ENCODE measurements around the gene AGPS. TPM values are rescaled to one million over a fixed set of nuclear protein-coding genes. Genes with fewer than 3 reads are reported as not detected.
A peak's percentile ranks its signal among the peaks of the same experiment; 100 is the strongest.
"Not testable (repeated sequence)": the region's sequence is repeated elsewhere in the genome, so short reads cannot be mapped to it uniquely, and the experiment has no call there.

The AGPS gene
- total and polyA plus RNA-seq, 11 donors: 4.2 to 36.6 (median 25.6) TPM

GRCh38 chr2:177549171-177549570 lies 156.6 kb downstream of the AGPS start:
- no peak for DNase-seq
- H3K4me3 ChIP-seq: no peak overlapping the region
- H3K36me3 ChIP-seq: no peaks in the 10 kb centered on the region
- H3K9me3 ChIP-seq: no peaks in the 10 kb centered on the region
- no peaks in the 10 kb centered on the region for H3K27me3 ChIP-seq
- TF ChIP-seq CTCF (IDR thresholded peaks at IDR 0.05) (no peak), POLR2A (IDR thresholded peaks at IDR 0.05) (no peak)
- peaks cover 0 to 16% (median 4%) of the 10 kb centered on the region in 12 donors for H3K4me1 ChIP-seq
- no peak overlapping the region for H3K27ac ChIP-seq
- no peak for ATAC-seq
- intact Hi-C loops (cut with DNase I): no loop called here

- H3K27ac ChIP-seq: no peak overlapping the region
These were observed 158.0 kb downstream of the AGPS start for GRCh38 chr2:177550264-177551200.

DNA sequence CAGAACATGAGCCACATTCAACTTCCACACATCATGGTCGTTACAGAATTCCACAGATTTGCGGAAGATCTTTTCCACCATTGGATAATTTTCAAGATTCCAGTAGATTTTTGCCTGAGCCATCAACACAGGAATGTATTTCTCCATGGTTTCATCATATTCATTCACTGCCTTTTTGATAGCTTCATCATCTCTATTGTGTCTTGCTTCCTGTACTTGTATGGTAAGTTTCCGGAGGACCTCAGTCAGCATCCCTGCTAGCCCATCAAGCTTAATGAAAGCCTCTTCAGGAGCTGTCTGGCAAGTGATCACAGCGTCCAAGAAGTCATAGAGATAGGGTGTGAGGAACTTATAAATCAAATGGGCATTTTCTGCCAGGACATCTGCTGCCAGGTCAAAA lies 158.8 kb downstream of the AGPS start:
- DNase-seq, H3K27ac ChIP-seq, H3K4me3 ChIP-seq, H3K27me3 ChIP-seq, H3K36me3 ChIP-seq, ATAC-seq, H3K9me3 ChIP-seq: not testable (repeated sequence)
- intact Hi-C loops (cut with DNase I): loop anchor here in 3 of 10 donors (5.0 kb wide), 3 partner anchors 46 to 71 kb away; no protein-coding TSS in a partner anchor
- peaks cover 0 to 16% (median 4%) of the 10 kb centered on the region in 12 donors for H3K4me1 ChIP-seq
- WGBS, 4 donors: 85 to 92% (median 89%) methylated on average over 4 of the region's 4 CpGs

More at GRCh38 chr2:177550264-177551200, 158.0 kb downstream of the AGPS start:
- Histone ChIP-seq H3K36me3 (no peaks in the 10 kb centered on the region), H3K4me1 (peaks cover 0 to 16% (median 4%) of the 10 kb centered on the region in 12 donors), H3K9me3 (no peaks in the 10 kb centered on the region), H3K27me3 (no peaks in the 10 kb centered on the region), H3K4me3 (no peak overlapping the region)
- intact Hi-C loops (cut with DNase I): loop anchor here in 3 of 10 donors (5.0 kb wide), 3 partner anchors 47 to 72 kb away; no protein-coding TSS in a partner anchor
- no peak for ATAC-seq
- whole genome bisulfite sequencing, 4 donors: 62 to 73% (median 66%) methylated on average over 5 of the region's 5 CpGs
- no peak for TF ChIP-seq POLR2A (IDR thresholded peaks at IDR 0.05)
- TF ChIP-seq CTCF (IDR thresholded peaks at IDR 0.05): no peak
- DNase-seq: no peak

DNA sequence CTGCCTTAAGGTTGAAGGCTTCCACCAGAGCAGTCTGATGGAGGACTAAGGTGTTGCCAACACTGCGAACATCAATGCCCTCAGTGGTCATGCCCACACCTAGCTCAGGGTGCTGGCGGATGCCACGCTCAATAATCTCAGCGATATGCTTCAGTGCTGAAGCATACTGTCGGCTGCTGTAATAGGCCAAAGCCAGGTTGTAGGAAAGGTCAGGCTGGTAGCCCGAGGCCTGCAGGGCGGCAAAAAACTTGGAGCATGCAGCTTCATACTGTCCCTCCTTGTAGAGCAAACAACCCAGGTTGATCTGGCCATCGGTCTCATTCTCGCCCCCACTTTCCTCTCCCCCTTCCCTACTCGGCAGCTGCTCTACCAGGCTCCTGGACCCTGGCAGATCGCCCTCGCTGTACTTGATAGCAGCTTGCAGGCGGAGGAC lies 159.4 kb downstream of the AGPS start:
- intact Hi-C loops (cut with DNase I): loop anchor here in 3 of 10 donors (5.0 kb wide), 3 partner anchors 45 to 70 kb away; no protein-coding TSS in a partner anchor

More for the DNA sequence above, 159.4 kb downstream of the AGPS start:
- Histone ChIP-seq H3K4me1 (peaks cover 0 to 16% (median 4%) of the 10 kb centered on the region in 12 donors), H3K36me3 (no peaks in the 10 kb centered on the region), H3K9me3 (no peaks in the 10 kb centered on the region), H3K4me3 (peak overlapping the region; percentile 66 to 96 (median 84)), H3K27me3 (no peaks in the 10 kb centered on the region), H3K27ac (peak overlapping the region in 4 of 12 donors; percentile 89 to 97 (median 96))
- DNase-seq (peak; percentile 38 to 80 (median 61)), ATAC-seq (no peak)
- no peak for TF ChIP-seq POLR2A (IDR thresholded peaks at IDR 0.05)
- TF ChIP-seq CTCF (IDR thresholded peaks at IDR 0.05): no peak
- WGBS, 4 donors: 43 to 57% (median 50%) methylated on average over 8 to 13 of the region's 13 CpGs

Data from heart left ventricle (tissue), 16 donors.